GM12878 (cell line): ENCODE results near the gene SOX6. TPM values are rescaled to one million over a fixed set of nuclear protein-coding genes. Genes with fewer than 3 reads are reported as not detected.

ENCODE experiments used
- ATAC-seq: fragments of 200-7000 bp; cut with Tn5 transposase; 3 replicates; pipeline ENCODE4 v1.9.1; 2020; ENCODE audit warnings: mild to moderate bottlenecking, moderate library complexity
- BruUV-seq: library from RNA; stranded (reverse); fragments of 400-500 nt; replicated peaks from 2 replicates; lab custom pipeline; 2021; lab: Mats Ljungman, UMichigan
- CTCF ChIA-PET: fragments of 300-600 bp; sonication (Branson Sonifier 250); formaldehyde crosslinking; extraction: SDS; loops from one replicate; lab custom pipeline; 2021; ENCODE audit warnings: inconsistent platforms; lab: Yijun Ruan, JAX
- POLR2A ChIA-PET: fragments of 350-600 bp; formaldehyde crosslinking; extraction: SDS; loops from one replicate; lab custom pipeline; 2021; ENCODE audit warnings: inconsistent platforms; lab: Charles Lee
- RAD21 ChIA-PET: fragments of 300-600 bp; sonication (Branson Sonifier 250); formaldehyde crosslinking; loops from one replicate; lab custom pipeline; 2023; ENCODE audit warnings: antibody characterized with exemption; ENCODE audit not compliant: unreplicated experiment; lab: Charles Lee
- SMC1A ChIA-PET: fragments of 300-600 bp; sonication (Branson Sonifier 250); formaldehyde crosslinking; loops from one replicate; lab custom pipeline; 2023; ENCODE audit not compliant: unreplicated experiment, uncharacterized antibody; lab: Charles Lee
- DNase-seq: peaks from one replicate; pipeline ENCODE4 v3.0.0-alpha.2; 2011; ENCODE audit warnings: low read depth, low spot score
- FAIRE-seq: peaks from 3 replicates; lab custom pipeline; 2011; peaks lifted over from hg19 to GRCh38; lab: Jason Lieb, UNC
- H2AFZ ChIP-seq: 2 replicates; pipeline ENCODE4 v1.6.0; 2011; ENCODE audit warnings: low read depth, low read length, control low read depth; ENCODE audit not compliant: control insufficient read depth
- H3K27ac ChIP-seq: 2 replicates; pipeline ENCODE4 v1.5.1; 2011; ENCODE audit warnings: control low read depth; ENCODE audit not compliant: control insufficient read depth, insufficient read depth
- H3K27me3 ChIP-seq, 2 experiments: replicated peaks in 1 of 2; 2 replicates each; pipeline versions ENCODE4 v1.6.0 to v1.6.1; 2011; ENCODE audit warnings: low read length in 1 of 2; ENCODE audit not compliant: control insufficient read depth in 2 of 2, insufficient read depth in 2 of 2
- H3K36me3 ChIP-seq, 2 experiments: 2 replicates each; pipeline ENCODE4 v1.5.1; 2011; ENCODE audit warnings: low read length in 1 of 2; ENCODE audit not compliant: control insufficient read depth in 2 of 2, insufficient read depth in 2 of 2
- H3K4me1 ChIP-seq: 2 replicates; pipeline ENCODE4 v1.6.1; 2011; ENCODE audit warnings: mild to moderate bottlenecking, low read length, moderate library complexity, mixed read lengths; ENCODE audit not compliant: control insufficient read depth, insufficient read depth
- H3K4me2 ChIP-seq: 2 replicates; pipeline ENCODE4 v1.6.0; 2011; ENCODE audit warnings: control low read depth; ENCODE audit not compliant: control insufficient read depth, insufficient read depth
- H3K4me3 ChIP-seq: fragments of 200-600 bp; sonication (generic); 2 replicates; pipeline ENCODE4 v1.5.1; 2016
- H3K79me2 ChIP-seq: 2 replicates; pipeline ENCODE4 v1.6.0; 2011; ENCODE audit warnings: low read length; ENCODE audit not compliant: control insufficient read depth, insufficient read depth
- H3K9ac ChIP-seq: 2 replicates; pipeline ENCODE4 v1.8.0; 2011; ENCODE audit warnings: low read length, control low read depth, mixed read lengths; ENCODE audit not compliant: control insufficient read depth, insufficient read depth
- H3K9me3 ChIP-seq: replicated peaks from 3 replicates; pipeline ENCODE4 v1.5.1; 2011; ENCODE audit warnings: mild to moderate bottlenecking, low read length; ENCODE audit not compliant: control insufficient read depth, insufficient read depth
- H4K20me1 ChIP-seq: 2 replicates; pipeline ENCODE4 v1.6.0; 2011; ENCODE audit not compliant: control insufficient read depth, insufficient read depth
- BRCA1 ChIP-seq: IDR thresholded peaks from 2 replicates; pipeline ENCODE4 v1.6.1; 2011; ENCODE audit warnings: low read depth, low read length, improper control_type of control experiment
- CBX3 ChIP-seq: fragments of 200-600 bp; sonication (generic); IDR thresholded peaks from 2 replicates; pipeline ENCODE4 v1.6.1; 2016; ENCODE audit warnings: low read depth, borderline replicate concordance
- CREB1 ChIP-seq: IDR thresholded peaks from 2 replicates; pipeline ENCODE4 v1.6.1; 2012; ENCODE audit warnings: low read depth, mild to moderate bottlenecking, inconsistent platforms
- EGR1 ChIP-seq, 2 experiments: IDR thresholded peaks; 1 replicate in 1 of 2; 2 replicates in 1 of 2; pipeline ENCODE4 v1.6.1; 2011 to 2012; ENCODE audit warnings: low read depth in 2 of 2, low read length in 2 of 2, borderline replicate concordance in 1 of 2, mild to moderate bottlenecking in 1 of 2, moderate library complexity in 1 of 2
- ESRRA ChIP-seq: IDR thresholded peaks from 2 replicates; pipeline ENCODE4 v1.6.1; 2012; ENCODE audit warnings: mild to moderate bottlenecking, low read length, improper control_type of control experiment
- GABPA ChIP-seq: IDR thresholded peaks from 2 replicates; pipeline ENCODE4 v1.6.1; 2014; ENCODE audit warnings: antibody characterized with exemption, low read depth, mild to moderate bottlenecking, inconsistent platforms
- HCFC1 ChIP-seq: fragments of 150-350 bp; IDR thresholded peaks from 2 replicates; pipeline ENCODE4 v1.6.1; 2014; ENCODE audit warnings: low read length
- IKZF1 ChIP-seq: fragments of 450-650 bp; conservative IDR thresholded peaks from 2 replicates; pipeline ENCODE4 v1.6.1; 2017; ENCODE audit warnings: antibody characterized with exemption, mild to moderate bottlenecking
- JUND ChIP-seq: IDR thresholded peaks from 2 replicates; pipeline ENCODE4 v1.6.1; 2012; ENCODE audit warnings: low read depth, mild to moderate bottlenecking, low read length, improper control_type of control experiment, moderate library complexity
- MYC ChIP-seq: IDR thresholded peaks from 2 replicates; pipeline ENCODE4 v1.6.1; 2011; ENCODE audit warnings: mild to moderate bottlenecking, low read length, moderate library complexity, inconsistent platforms; ENCODE audit not compliant: insufficient read depth, insufficient replicate concordance, insufficient read length, severe bottlenecking
- NFIC ChIP-seq: IDR thresholded peaks from 2 replicates; pipeline ENCODE4 v1.6.1; 2012; ENCODE audit warnings: low read depth, mild to moderate bottlenecking, inconsistent platforms, low read length, moderate library complexity
- NFXL1 ChIP-seq: fragments of 450-650 bp; IDR thresholded peaks from 2 replicates; pipeline ENCODE4 v1.6.1; 2017; ENCODE audit warnings: antibody characterized with exemption, mild to moderate bottlenecking, borderline replicate concordance
- POLR2AphosphoS5 ChIP-seq: IDR thresholded peaks from 2 replicates; pipeline ENCODE4 v1.6.1; 2011; ENCODE audit warnings: mild to moderate bottlenecking, low read length, inconsistent platforms
- RAD21 ChIP-seq: IDR thresholded peaks from 2 replicates; pipeline ENCODE4 v1.6.1; 2011; ENCODE audit warnings: mild to moderate bottlenecking, low read depth, low read length, moderate library complexity; ENCODE audit not compliant: insufficient read depth
- SMAD5 ChIP-seq: IDR thresholded peaks from 2 replicates; pipeline ENCODE4 v1.6.1; 2016; ENCODE audit warnings: antibody characterized with exemption, low read depth
- ZBED1 ChIP-seq: IDR thresholded peaks from 2 replicates; pipeline ENCODE4 v1.6.1; 2016; ENCODE audit warnings: borderline replicate concordance
- ZSCAN29 ChIP-seq: fragments of 450-650 bp; IDR thresholded peaks from 2 replicates; pipeline ENCODE4 v1.6.1; 2017; ENCODE audit warnings: mild to moderate bottlenecking, moderate library complexity
- WGBS: methylation state at CpG from one replicate; pipeline ENCODE4 v1.1.6; 2016; ENCODE audit warnings: low lambda C conversion rate; ENCODE audit not compliant: insufficient replicate concordance, insufficient coverage; ENCODE audit errors: missing lambda C conversion rate; 5-methylcytosine and 5-hydroxymethylcytosine counted together
- in situ Hi-C: fragments of 300-500 bp; cut with MboI; formaldehyde crosslinking; loops from 9 replicates; pipeline ENCODE4 v1.14.3; 2018; ENCODE audit warnings: mixed read lengths
- intact Hi-C: fragments of 100-400 bp; cut with micrococcal nuclease; formaldehyde crosslinking; loops from one replicate; pipeline ENCODE4 v1.14.2; 2022; ENCODE audit not compliant: unreplicated experiment
- polyA plus RNA-seq, 11 experiments: library from polyadenylated mRNA; depleted of rRNA in 4 of 11; unstranded in 6 of 11; stranded (reverse) in 5 of 11; fragments of >200 nt; fragmentation: Nextera tagmentation in 4 of 11; fragmentation: Illumina TruSeq in 1 of 11; extraction: Ambion mirVana in 4 of 11; extraction: Trizol in 1 of 11; gene quantifications; 1 replicate in 1 of 11; 2 replicates in 10 of 11; pipeline versions ENCODE4 v1.2.1 to v1.2.3, GENCODE V29; 2011 to 2016; ENCODE audit warnings: inconsistent platforms in 2 of 11, missing spikeins in 2 of 11, low read depth in 1 of 11
- total RNA-seq, 4 experiments: library from RNA; depleted of rRNA in 3 of 4; stranded (reverse); fragments of >200 nt in 3 of 4; fragmentation: Illumina TruSeq in 1 of 4; extraction: Trizol in 1 of 4; gene quantifications; 2 replicates each; pipeline versions ENCODE4 v1.2.1 to v1.2.3, GENCODE V29; 2013 to 2021
- TF ChIP-seq, protein P1 (sequence below): fragments of 450-650 bp; formaldehyde crosslinking; IDR thresholded peaks from 2 replicates; pipeline ENCODE4 v1.4.0; 2022; ENCODE audit warnings: mild to moderate bottlenecking, moderate library complexity
- TF ChIP-seq, protein P2 (sequence below): IDR thresholded peaks from 2 replicates; pipeline ENCODE4 v1.6.1; 2012; ENCODE audit warnings: low read length, inconsistent platforms

The SOX6 gene
- total and polyA plus RNA-seq, 10 of the 15 experiments (the other 5 are each of a cell fraction or from before 2014, with no cell fraction given) = 0.03 to 0.71 (median 0.29) TPM; not detected in 4

DNA sequence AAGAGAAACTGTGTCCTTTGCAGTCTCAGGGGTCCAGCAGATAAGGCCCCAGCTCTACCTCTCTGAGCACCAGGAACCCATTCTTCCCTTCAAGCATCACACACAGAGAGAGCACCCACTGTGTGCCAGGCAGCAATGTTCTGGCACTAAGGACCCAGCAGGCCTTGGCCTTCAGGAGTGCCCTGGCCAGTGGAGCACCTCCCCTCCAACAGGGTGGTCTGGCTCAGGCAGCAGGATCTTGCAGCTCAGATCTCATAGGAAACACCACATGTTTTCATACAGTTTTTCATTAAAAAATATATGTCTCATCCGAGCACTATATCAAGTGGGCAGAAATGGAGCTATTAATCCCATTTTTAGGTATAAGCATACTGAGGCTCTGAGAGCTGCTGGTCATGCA is 410.6 kb downstream of the SOX6 start:
- POLR2A ChIA-PET = no interaction called here
- Histone ChIP-seq H2AFZ (no peak overlapping the region), H4K20me1 (no peaks in the 10 kb centered on the region), H3K79me2 (no peaks in the 10 kb centered on the region), H3K4me3 (no peak overlapping the region), H3K36me3 (no peaks in the 10 kb centered on the region), H3K27me3 (no peaks in the 10 kb centered on the region), H3K9me3 (no peaks in the 10 kb centered on the region), H3K27ac (no peak overlapping the region), H3K4me2 (no peak overlapping the region), H3K4me1 (no peaks in the 10 kb centered on the region), H3K9ac (no peak overlapping the region)
- 0% methylated on average over 1 of the region's 1 CpG for WGBS
- SMC1A ChIA-PET = interaction anchor here (0.8 to 1.2 kb wide), 2 partner anchors 31 to 37 kb away, joined by 3 to 5 read pairs; no protein-coding TSS in a partner anchor
- no peak for DNase-seq
- no TSS peak for BruUV-seq
- TF ChIP-seq JUND = no peak
- no peak for TF ChIP-seq ESRRA
- no peak for TF ChIP-seq ZSCAN29
- TF ChIP-seq HCFC1 = no peak
- TF ChIP-seq, protein P1, sequence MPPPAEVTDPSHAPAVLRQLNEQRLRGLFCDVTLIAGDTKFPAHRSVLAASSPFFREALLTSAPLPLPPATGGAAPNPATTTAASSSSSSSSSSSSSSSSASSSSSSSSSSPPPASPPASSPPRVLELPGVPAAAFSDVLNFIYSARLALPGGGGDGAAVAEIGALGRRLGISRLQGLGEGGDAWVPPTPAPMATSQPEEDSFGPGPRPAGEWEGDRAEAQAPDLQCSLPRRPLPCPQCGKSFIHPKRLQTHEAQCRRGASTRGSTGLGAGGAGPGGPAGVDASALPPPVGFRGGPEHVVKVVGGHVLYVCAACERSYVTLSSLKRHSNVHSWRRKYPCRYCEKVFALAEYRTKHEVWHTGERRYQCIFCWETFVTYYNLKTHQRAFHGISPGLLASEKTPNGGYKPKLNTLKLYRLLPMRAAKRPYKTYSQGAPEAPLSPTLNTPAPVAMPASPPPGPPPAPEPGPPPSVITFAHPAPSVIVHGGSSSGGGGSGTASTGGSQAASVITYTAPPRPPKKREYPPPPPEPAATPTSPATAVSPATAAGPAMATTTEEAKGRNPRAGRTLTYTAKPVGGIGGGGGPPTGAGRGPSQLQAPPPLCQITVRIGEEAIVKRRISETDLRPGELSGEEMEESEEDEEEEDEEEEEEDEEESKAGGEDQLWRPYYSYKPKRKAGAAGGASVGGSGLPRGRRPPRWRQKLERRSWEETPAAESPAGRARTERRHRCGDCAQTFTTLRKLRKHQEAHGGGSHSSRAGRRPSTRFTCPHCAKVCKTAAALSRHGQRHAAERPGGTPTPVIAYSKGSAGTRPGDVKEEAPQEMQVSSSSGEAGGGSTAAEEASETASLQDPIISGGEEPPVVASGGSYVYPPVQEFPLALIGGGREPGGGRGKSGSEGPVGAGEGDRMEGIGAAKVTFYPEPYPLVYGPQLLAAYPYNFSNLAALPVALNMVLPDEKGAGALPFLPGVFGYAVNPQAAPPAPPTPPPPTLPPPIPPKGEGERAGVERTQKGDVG (CRISPR knock-in tag) = no peak
- TF ChIP-seq SMAD5 = no peak
- no peak for TF ChIP-seq POLR2AphosphoS5
- TF ChIP-seq NFIC = no peak
- TF ChIP-seq, protein P2, sequence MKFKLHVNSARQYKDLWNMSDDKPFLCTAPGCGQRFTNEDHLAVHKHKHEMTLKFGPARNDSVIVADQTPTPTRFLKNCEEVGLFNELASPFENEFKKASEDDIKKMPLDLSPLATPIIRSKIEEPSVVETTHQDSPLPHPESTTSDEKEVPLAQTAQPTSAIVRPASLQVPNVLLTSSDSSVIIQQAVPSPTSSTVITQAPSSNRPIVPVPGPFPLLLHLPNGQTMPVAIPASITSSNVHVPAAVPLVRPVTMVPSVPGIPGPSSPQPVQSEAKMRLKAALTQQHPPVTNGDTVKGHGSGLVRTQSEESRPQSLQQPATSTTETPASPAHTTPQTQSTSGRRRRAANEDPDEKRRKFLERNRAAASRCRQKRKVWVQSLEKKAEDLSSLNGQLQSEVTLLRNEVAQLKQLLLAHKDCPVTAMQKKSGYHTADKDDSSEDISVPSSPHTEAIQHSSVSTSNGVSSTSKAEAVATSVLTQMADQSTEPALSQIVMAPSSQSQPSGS = no peak
- TF ChIP-seq RAD21 = no peak
- TF ChIP-seq BRCA1 = no peak
- TF ChIP-seq ZBED1 = no peak
- no peak for TF ChIP-seq GABPA
- no peak for TF ChIP-seq MYC
- TF ChIP-seq NFXL1 = no peak
- TF ChIP-seq CBX3 = no peak
- no peak for TF ChIP-seq IKZF1
- no peak for TF ChIP-seq CREB1
- TF ChIP-seq EGR1 (IDR thresholded peaks at IDR 0.05; ENCODE audit: borderline replicate concordance in 1 of 2, low read depth in 2 of 2, low read length in 2 of 2) = no peak
- no peak for FAIRE-seq
- CTCF ChIA-PET = interaction anchor here (1.1 to 1.9 kb wide), 4 partner anchors 14 to 668 kb away, joined by 3 to 9 read pairs (median 4); no protein-coding TSS in a partner anchor
- no peak for ATAC-seq
- intact Hi-C loops = no loop called here
- in situ Hi-C loops = no loop called here
- RAD21 ChIA-PET = no interaction called here
